ENCODE data around the gene MT1F. TPM values are rescaled to one million over a fixed set of nuclear protein-coding genes. Genes with fewer than 3 reads are reported as not detected.
"Not testable (repeated sequence)": the region's sequence is repeated elsewhere in the genome, so short reads cannot be mapped to it uniquely, and the experiment has no call there.

The MT1F gene
- total and polyA plus RNA-seq, 9 of the 15 experiments (the other 6 are each of a cell fraction or from before 2014, with no cell fraction given): 0.18 to 0.68 (median 0.29) TPM; not detected in 5

DNA sequence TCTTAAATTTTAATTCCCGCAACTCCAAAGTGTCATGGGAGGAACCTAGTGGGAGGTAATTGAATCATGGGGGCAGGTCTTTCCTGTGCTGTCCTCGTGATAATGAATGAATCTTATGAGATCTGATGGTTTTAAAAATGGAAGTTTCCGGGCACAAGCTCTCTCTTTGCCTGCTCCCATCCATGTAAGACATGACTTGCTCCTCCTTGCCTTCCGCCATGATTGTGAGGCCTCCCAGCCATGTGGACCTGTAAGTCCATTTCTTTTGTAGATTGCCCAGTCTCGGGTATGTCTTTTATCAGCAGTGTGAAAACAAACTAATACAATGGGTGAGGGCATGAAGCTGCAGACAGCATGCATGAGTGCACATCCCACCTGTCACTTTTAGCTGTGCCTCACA is 34.6 kb upstream of the MT1F start:
- H3K9me1 ChIP-seq (ENCODE audit: control insufficient read depth, insufficient read depth, low read length); DNase-seq (ENCODE audit: extremely low read depth in 1 of 4, low spot score in 3 of 4); in situ Hi-C loops (cut with MboI); H3K9ac ChIP-seq (ENCODE audit: insufficient read depth in 1 of 2, low read depth in 2 of 2, low read length in 2 of 2); H3K36me3 ChIP-seq (ENCODE audit: control insufficient read depth, insufficient read depth, low read length); CTCF ChIA-PET (ENCODE audit: low intra/inter-chr PET ratio); BruUV-seq (replicated peaks); H3K27ac ChIP-seq (ENCODE audit: extremely low read depth, low read depth, low read length); intact Hi-C loops (cut with micrococcal nuclease); H3K9me3 ChIP-seq (replicated peaks; ENCODE audit: control insufficient read depth, insufficient read depth, low read depth, low read length); H2AFZ ChIP-seq (ENCODE audit: low read depth, low read length); H3K4me2 ChIP-seq (ENCODE audit: insufficient read depth, low read length); H3K79me2 ChIP-seq (ENCODE audit: control insufficient read depth, insufficient read depth, low read length); H3K4me3 ChIP-seq; H4K20me1 ChIP-seq (replicated peaks; ENCODE audit: control insufficient read depth, insufficient read depth, low read length); ATAC-seq; H3K4me1 ChIP-seq (replicated peaks in 1 of 2; ENCODE audit: control insufficient read depth in 2 of 2, insufficient read depth in 2 of 2, low read length in 2 of 2); FAIRE-seq: not testable (repeated sequence)
- peak; percentile 57; the same call in 1 of the 2 replicates for TF ChIP-seq ZNF431 (CRISPR knock-in tag; IDR thresholded peaks at IDR 0.05)
- WGBS (ENCODE audit: insufficient coverage, low coverage, missing lambda C conversion rate): 27% methylated on average over 5 of the region's 5 CpGs
- peaks cover 20 to 34% of the 10 kb centered on the region in 2 experiments for H3K27me3 ChIP-seq (ENCODE audit: control insufficient read depth in 2 of 2, insufficient read depth in 2 of 2, low read length in 2 of 2)
- POLR2A ChIA-PET: interaction anchor here (1.0 kb wide), 1 partner anchor 19 kb away, joined by 3 read pairs; no protein-coding TSS in a partner anchor

DNA sequence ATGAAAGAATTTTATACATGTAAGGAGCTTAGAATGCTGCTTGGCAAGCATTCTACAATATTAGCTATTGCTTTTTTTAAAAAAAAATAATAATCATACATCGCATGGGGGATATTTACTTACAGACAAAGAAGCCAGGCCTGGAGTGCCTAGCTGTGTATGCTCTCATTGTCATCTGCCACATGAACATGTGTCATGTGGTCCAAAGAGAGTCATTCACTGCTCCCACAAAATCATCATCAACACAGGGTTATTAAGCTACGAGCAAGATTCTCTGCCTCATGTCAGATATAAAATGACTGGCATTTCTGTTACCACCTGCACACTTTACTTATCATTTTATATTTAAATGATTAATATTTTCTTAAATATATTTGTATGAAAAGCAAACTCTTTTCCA is 34.1 kb upstream of the MT1F start:
- ChIA-PET CTCF (ENCODE audit: low intra/inter-chr PET ratio) (no interaction called here), POLR2A (interaction anchor here (0.8 to 1.0 kb wide), 2 partner anchors 14 to 20 kb away, joined by 3 read pairs; no protein-coding TSS in a partner anchor)
- H3K36me3 ChIP-seq (ENCODE audit: control insufficient read depth, insufficient read depth, low read length): no peaks in the 10 kb centered on the region
- no TSS peak for BruUV-seq (replicated peaks)
- WGBS (ENCODE audit: insufficient coverage, low coverage, missing lambda C conversion rate): 30% methylated on average over 2 of the region's 2 CpGs
- DNase-seq (ENCODE audit: extremely low read depth in 1 of 4, low spot score in 3 of 4) (no peak), ATAC-seq (no peak), FAIRE-seq (no peak)
- H3K4me3 ChIP-seq: no peak overlapping the region
- peaks cover 0 to 7% of the 10 kb centered on the region in 2 experiments; a peak in 2 of 5 replicates for H3K4me1 ChIP-seq (replicated peaks in 1 of 2; ENCODE audit: control insufficient read depth in 2 of 2, insufficient read depth in 2 of 2, low read length in 2 of 2)
- no peaks in the 10 kb centered on the region for H3K9me1 ChIP-seq (ENCODE audit: control insufficient read depth, insufficient read depth, low read length)
- in situ Hi-C loops (cut with MboI) (no loop called here), intact Hi-C loops (cut with micrococcal nuclease) (no loop called here)
- peaks cover 19 to 29% of the 10 kb centered on the region in 2 experiments for H3K27me3 ChIP-seq (ENCODE audit: control insufficient read depth in 2 of 2, insufficient read depth in 2 of 2, low read length in 2 of 2)
- no peaks in the 10 kb centered on the region for H3K79me2 ChIP-seq (ENCODE audit: control insufficient read depth, insufficient read depth, low read length)
- no peak for TF ChIP-seq KHSRP (IDR thresholded peaks at IDR 0.05)
- no peak for TF ChIP-seq HMGN3 (IDR thresholded peaks at IDR 0.05; ENCODE audit: borderline replicate concordance, extremely low read depth, insufficient read length, low read depth, low read length)
- TF ChIP-seq ZNF785 (CRISPR knock-in tag; IDR thresholded peaks at IDR 0.05): no peak
- TF ChIP-seq EWSR1 (IDR thresholded peaks at IDR 0.05; ENCODE audit: borderline replicate concordance, low read depth, partially characterized antibody): no peak
- no peak overlapping the region for H3K9ac ChIP-seq (ENCODE audit: insufficient read depth in 1 of 2, low read depth in 2 of 2, low read length in 2 of 2)
- H4K20me1 ChIP-seq (replicated peaks; ENCODE audit: control insufficient read depth, insufficient read depth, low read length): no peaks in the 10 kb centered on the region
- H2AFZ ChIP-seq (ENCODE audit: low read depth, low read length): no peak overlapping the region
- no peak overlapping the region for H3K4me2 ChIP-seq (ENCODE audit: insufficient read depth, low read length)
- H3K27ac ChIP-seq (ENCODE audit: extremely low read depth, low read depth, low read length): no peak overlapping the region
- no peaks in the 10 kb centered on the region for H3K9me3 ChIP-seq (replicated peaks; ENCODE audit: control insufficient read depth, insufficient read depth, low read depth, low read length)
